ENCODE results near the gene CIB2.

Gene CIB2

DNA sequence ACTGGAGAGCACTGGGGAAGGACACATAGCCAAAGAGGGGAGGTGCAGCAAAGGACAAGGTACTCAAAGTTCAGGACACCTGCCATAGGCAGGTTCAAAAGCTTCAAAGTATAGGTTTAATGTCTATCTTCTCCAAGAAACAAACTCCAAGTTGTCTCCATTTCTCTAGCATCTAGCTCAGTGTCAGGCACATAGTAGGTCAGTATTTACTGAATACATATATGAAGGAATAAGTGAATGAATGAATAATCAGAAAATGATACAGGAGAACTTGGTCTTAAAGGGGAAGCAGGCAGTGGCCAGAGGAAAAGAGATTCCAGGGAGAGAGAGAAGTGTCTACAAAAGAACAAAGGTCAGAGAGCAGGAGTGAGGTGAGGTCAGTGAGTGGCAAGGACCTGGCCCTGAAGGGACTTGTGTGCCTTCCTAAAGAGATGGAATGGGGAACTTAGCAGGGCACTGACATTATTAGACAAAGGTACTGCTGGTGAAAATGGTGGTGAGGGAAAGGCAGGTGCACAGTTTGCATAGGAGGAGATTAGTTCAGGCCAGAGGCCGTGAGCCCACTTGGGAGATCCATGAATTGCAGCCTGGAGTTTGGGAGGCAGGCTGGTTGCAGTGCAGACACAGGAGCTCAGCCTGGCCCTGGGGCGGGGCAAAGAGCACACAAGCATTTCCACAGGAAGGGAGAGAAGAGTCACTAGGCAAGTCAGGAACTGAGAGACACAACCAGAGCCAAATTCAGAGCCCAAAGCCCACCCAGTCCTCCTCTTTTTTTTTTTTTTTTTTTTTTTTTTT lies 75.1 kb downstream of the CIB2 start:
- TF ChIP-seq POLR2AphosphoS5 (IDR thresholded peaks at IDR 0.05; ENCODE audit: low read depth, low read length) (no peak), SIN3A (IDR thresholded peaks at IDR 0.05; ENCODE audit: borderline replicate concordance, insufficient read depth, low read length) (no peak), FOXP2 (optimal IDR thresholded peaks at IDR 0.05; ENCODE audit: borderline replicate concordance, extremely low read depth, extremely low read length, insufficient read depth) (no peak), TAF1 (IDR thresholded peaks at IDR 0.05; ENCODE audit: borderline replicate concordance, insufficient read depth, low read length) (no peak)
- TF ChIP-seq, protein P1, sequence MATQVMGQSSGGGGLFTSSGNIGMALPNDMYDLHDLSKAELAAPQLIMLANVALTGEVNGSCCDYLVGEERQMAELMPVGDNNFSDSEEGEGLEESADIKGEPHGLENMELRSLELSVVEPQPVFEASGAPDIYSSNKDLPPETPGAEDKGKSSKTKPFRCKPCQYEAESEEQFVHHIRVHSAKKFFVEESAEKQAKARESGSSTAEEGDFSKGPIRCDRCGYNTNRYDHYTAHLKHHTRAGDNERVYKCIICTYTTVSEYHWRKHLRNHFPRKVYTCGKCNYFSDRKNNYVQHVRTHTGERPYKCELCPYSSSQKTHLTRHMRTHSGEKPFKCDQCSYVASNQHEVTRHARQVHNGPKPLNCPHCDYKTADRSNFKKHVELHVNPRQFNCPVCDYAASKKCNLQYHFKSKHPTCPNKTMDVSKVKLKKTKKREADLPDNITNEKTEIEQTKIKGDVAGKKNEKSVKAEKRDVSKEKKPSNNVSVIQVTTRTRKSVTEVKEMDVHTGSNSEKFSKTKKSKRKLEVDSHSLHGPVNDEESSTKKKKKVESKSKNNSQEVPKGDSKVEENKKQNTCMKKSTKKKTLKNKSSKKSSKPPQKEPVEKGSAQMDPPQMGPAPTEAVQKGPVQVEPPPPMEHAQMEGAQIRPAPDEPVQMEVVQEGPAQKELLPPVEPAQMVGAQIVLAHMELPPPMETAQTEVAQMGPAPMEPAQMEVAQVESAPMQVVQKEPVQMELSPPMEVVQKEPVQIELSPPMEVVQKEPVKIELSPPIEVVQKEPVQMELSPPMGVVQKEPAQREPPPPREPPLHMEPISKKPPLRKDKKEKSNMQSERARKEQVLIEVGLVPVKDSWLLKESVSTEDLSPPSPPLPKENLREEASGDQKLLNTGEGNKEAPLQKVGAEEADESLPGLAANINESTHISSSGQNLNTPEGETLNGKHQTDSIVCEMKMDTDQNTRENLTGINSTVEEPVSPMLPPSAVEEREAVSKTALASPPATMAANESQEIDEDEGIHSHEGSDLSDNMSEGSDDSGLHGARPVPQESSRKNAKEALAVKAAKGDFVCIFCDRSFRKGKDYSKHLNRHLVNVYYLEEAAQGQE (IDR thresholded peaks at IDR 0.05; ENCODE audit: insufficient read depth in 1 of 2, low read depth in 2 of 2, low read length in 2 of 2): no peak

DNA sequence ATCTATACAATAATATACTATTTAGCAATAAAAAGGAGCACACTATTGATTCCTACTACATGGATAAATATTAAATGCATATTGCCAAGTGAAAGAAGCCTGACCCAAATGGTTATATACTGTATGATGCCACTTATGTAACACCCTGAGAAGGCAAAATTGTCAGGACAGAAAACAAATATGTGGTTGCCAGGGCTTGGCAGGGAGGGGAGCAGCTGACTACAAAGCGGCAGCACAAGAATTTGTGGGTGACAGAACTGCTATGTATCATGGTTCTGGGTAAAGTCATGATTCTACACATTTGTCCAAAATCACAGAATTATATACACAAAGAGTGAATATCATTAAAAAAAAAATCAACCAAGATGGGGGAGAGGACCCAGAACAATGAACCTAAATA lies 76.3 kb downstream of the CIB2 start:
- TF ChIP-seq TAF1 (IDR thresholded peaks at IDR 0.05; ENCODE audit: borderline replicate concordance, insufficient read depth, low read length) (no peak), SIN3A (IDR thresholded peaks at IDR 0.05; ENCODE audit: borderline replicate concordance, insufficient read depth, low read length) (no peak), FOXP2 (optimal IDR thresholded peaks at IDR 0.05; ENCODE audit: borderline replicate concordance, extremely low read depth, extremely low read length, insufficient read depth) (no peak), POLR2AphosphoS5 (IDR thresholded peaks at IDR 0.05; ENCODE audit: low read depth, low read length) (no peak)
- TF ChIP-seq, protein P1 (IDR thresholded peaks at IDR 0.05; ENCODE audit: insufficient read depth in 1 of 2, low read depth in 2 of 2, low read length in 2 of 2): no peak

All from PFSK-1 (cell line).